ENCODE data around the gene KRTAP19-4. TPM values are rescaled to one million over a fixed set of nuclear protein-coding genes. Genes with fewer than 3 reads are reported as not detected.
A peak's percentile ranks its signal among the peaks of the same experiment; 100 is the strongest.

The KRTAP19-4 gene
- total RNA-seq, 8 experiments from 2014 or later: not detected

DNA sequence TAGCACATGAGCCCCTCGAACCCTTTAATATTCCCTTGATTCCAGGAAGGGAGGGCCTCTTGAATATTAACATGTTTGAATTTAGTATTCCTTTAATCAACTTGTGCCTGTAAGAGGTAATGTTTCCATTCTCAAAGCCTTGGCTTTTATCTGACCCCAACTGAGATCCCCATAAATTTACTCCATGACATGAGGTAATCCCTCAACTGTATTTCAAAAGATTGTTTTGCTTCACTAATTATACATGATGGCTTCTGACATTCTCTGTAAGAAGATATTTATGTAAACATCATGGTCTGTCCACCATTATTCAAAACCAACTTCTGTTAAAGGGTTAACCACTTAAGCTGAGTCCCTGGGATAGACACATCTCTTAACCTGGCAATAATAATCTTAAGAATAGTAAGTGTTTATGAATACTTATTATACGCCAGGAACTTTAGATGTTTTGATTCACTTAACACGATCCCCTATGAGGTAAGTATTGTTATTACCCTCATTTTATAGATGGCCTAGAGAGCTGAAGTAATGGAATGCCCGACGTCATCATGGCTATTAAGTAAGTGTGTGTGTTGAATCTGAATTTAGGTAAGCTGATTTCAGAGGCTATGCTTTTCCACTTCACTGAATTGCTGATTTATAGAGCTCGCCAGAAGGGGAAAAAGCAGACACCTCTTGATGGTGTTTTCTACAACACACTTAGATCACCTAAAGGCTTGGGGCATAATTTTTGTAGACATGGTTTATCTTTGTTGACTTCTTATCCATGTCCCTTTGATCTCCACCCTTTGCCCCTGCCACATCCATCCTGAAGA lies 27.9 kb downstream of the KRTAP19-4 start:
- 0 to 83% (median 41%) methylated on average over 1 to 5 of the region's 6 CpGs for WGBS, 10 experiments
- peaks cover 17 to 24% of the 10 kb centered on the region in 2 donors for H3K4me1 ChIP-seq (replicated peaks in 1 of 2)
- no peak overlapping the region for H3K4me3 ChIP-seq
- peak in 5 of 8 experiments; percentile 88 to 95 (median 89) for ATAC-seq (replicated peaks in 6 of 8)
- in situ Hi-C loops (cut with MboI; ENCODE audit: low pct_unique_long_range_greater_than_20kb in 2 of 9, low sequenced_read_pairs in 9 of 9, unreplicated experiment in 9 of 9): no loop called here
- peak overlapping the region; percentile 24 to 26 for H3K27ac ChIP-seq

GRCh38 chr21:30463713-30464112 lies 33.3 kb downstream of the KRTAP19-4 start:
- in situ Hi-C loops (cut with MboI; ENCODE audit: low pct_unique_long_range_greater_than_20kb in 2 of 9, low sequenced_read_pairs in 9 of 9, unreplicated experiment in 9 of 9): no loop called here
- peaks cover 4 to 12% of the 10 kb centered on the region in 2 donors for H3K4me1 ChIP-seq (replicated peaks in 1 of 2)
- no peak overlapping the region for H3K4me3 ChIP-seq
- ATAC-seq (replicated peaks in 6 of 8): no peak
- H3K27ac ChIP-seq: no peak overlapping the region
- WGBS, 10 experiments: 0 to 100% (median 53%) methylated on average over 1 to 3 of the region's 3 CpGs

GRCh38 chr21:30448514-30448913 lies 48.5 kb downstream of the KRTAP19-4 start:
- ATAC-seq (replicated peaks in 6 of 8): no peak
- 8 to 100% (median 94%) methylated on average over 1 to 3 of the region's 3 CpGs; no CpG with 5 or more reads in 1 of the 10 experiments for WGBS, 10 experiments
- in situ Hi-C loops (cut with MboI; ENCODE audit: low pct_unique_long_range_greater_than_20kb in 2 of 9, low sequenced_read_pairs in 9 of 9, unreplicated experiment in 9 of 9): no loop called here
- Histone ChIP-seq H3K4me1 (replicated peaks in 1 of 2) (no peaks in the 10 kb centered on the region), H3K4me3 (no peak overlapping the region), H3K27ac (no peak overlapping the region)

- no peak for ATAC-seq (replicated peaks in 6 of 8)
- no peak overlapping the region for H3K4me3 ChIP-seq
- in situ Hi-C loops (cut with MboI; ENCODE audit: low pct_unique_long_range_greater_than_20kb in 2 of 9, low sequenced_read_pairs in 9 of 9, unreplicated experiment in 9 of 9): no loop called here
- H3K4me1 ChIP-seq (replicated peaks in 1 of 2): no peaks in the 10 kb centered on the region
- WGBS, 10 experiments: 14 to 100% (median 67%) methylated on average over 2 to 4 of the region's 4 CpGs; no CpG with 5 or more reads in 3 of the 10 experiments
- no peak overlapping the region for H3K27ac ChIP-seq
Observed at GRCh38 chr21:30447056-30447455, 49.9 kb downstream of the KRTAP19-4 start.

Other genes with a start within 250 kb of the KRTAP19-4 start
- not detected for gene KRTAP24-1, start 214.2 kb downstream of the KRTAP19-4 start, total RNA-seq
- not detected for gene KRTAP25-1, start 207.7 kb downstream of the KRTAP19-4 start, total RNA-seq
- gene KRTAP26-1, start 176.8 kb downstream of the KRTAP19-4 start, total RNA-seq: under 1 TPM in 4 of 8 experiments, not detected in 4; 0.17 to 0.73 (median 0.28) TPM
- gene KRTAP27-1, start 159.5 kb downstream of the KRTAP19-4 start, total RNA-seq: not detected
- gene KRTAP23-1, start 148.6 kb downstream of the KRTAP19-4 start, total RNA-seq: not detected
- under 1 TPM in 1 of 8 experiments, not detected in 7; 0.29 TPM for gene KRTAP13-2, start 124.9 kb downstream of the KRTAP19-4 start, total RNA-seq
- gene KRTAP13-1, start 101.1 kb downstream of the KRTAP19-4 start, total RNA-seq: not detected
- not detected for gene KRTAP13-3, start 71.2 kb downstream of the KRTAP19-4 start, total RNA-seq
- gene KRTAP13-4, start 66.9 kb downstream of the KRTAP19-4 start, total RNA-seq: under 1 TPM in 4 of 8 experiments, not detected in 4; 0.36 to 0.87 (median 0.62) TPM
- gene KRTAP15-1, start 56.9 kb downstream of the KRTAP19-4 start, total RNA-seq: under 1 TPM in 1 of 8 experiments, not detected in 7; 0.71 TPM
- under 1 TPM in 1 of 8 experiments, not detected in 7; 0.76 TPM for gene KRTAP19-1, start 16.8 kb downstream of the KRTAP19-4 start, total RNA-seq
- gene KRTAP19-2, start 9.7 kb downstream of the KRTAP19-4 start, total RNA-seq: not detected
- gene KRTAP19-3, start 5.2 kb downstream of the KRTAP19-4 start, total RNA-seq: not detected
- not detected for gene KRTAP19-5, start 5.0 kb upstream of the KRTAP19-4 start, total RNA-seq
- not detected for gene KRTAP19-6, start 44.7 kb upstream of the KRTAP19-4 start, total RNA-seq
- gene KRTAP19-7, start 64.1 kb upstream of the KRTAP19-4 start, total RNA-seq: not detected
- not detected for gene KRTAP22-2, start 93.2 kb upstream of the KRTAP19-4 start, total RNA-seq
- not detected for gene KRTAP6-3, start 95.3 kb upstream of the KRTAP19-4 start, total RNA-seq
- gene KRTAP6-2, start 101.7 kb upstream of the KRTAP19-4 start, total RNA-seq: not detected
- not detected for gene KRTAP22-1, start 103.9 kb upstream of the KRTAP19-4 start, total RNA-seq
- gene KRTAP6-1, start 116.8 kb upstream of the KRTAP19-4 start, total RNA-seq: not detected
- gene KRTAP20-1, start 119.3 kb upstream of the KRTAP19-4 start, total RNA-seq: not detected
- not detected for gene KRTAP20-4, start 123.5 kb upstream of the KRTAP19-4 start, total RNA-seq
- gene KRTAP20-2, start 138.0 kb upstream of the KRTAP19-4 start, total RNA-seq: not detected
- not detected for gene KRTAP20-3, start 145.7 kb upstream of the KRTAP19-4 start, total RNA-seq
- not detected for gene KRTAP21-3, start 221.6 kb upstream of the KRTAP19-4 start, total RNA-seq

Data from motor neuron (in vitro differentiated cells).